ENCODE results near the gene SH3TC1.

SH3TC1 gene

DNA sequence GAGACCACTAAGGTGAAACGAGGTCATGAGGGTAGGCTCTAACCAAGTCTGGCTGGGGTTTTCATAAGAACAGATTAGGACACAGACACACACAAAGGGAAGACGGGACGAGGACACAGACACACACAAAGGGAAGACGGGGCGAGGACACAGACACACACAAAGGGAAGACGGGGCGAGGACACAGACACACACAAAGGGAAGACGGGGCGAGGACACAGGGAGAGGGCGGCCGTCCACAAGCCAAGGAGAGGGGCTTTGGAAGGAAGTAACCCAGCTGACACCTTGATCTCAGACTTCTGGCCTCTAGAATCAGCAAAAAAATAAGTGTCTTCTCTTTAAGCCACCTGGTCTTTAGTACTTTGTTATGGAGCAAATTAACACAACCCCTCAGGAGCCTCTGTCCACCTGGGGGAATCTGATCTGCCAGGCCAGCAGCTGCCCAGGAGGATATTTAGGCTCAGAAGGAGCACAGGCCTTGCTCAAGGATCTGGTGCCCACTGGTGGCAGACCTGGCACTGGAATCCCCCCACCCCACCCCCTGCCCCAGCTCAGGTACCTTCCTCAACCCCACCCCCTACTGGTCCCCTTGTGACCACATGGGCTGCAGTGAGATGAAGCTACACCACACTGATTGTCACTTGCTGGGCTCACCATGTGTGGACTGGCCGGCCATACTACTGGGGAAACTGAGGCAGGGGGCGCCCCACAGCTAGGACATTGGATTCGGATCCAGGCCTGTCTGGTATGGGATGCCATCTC, 43.2 kb upstream of the SH3TC1 start:
- Histone ChIP-seq H3K36me3 (ENCODE audit: control insufficient read depth, insufficient read depth, low read length) (no peaks in the 10 kb centered on the region), H3K27me3 (ENCODE audit: control insufficient read depth, insufficient read depth, low read length) (no peaks in the 10 kb centered on the region), H2AFZ (no peak overlapping the region), H3K4me2 (ENCODE audit: low read length) (no peak overlapping the region), H3K4me3 (ENCODE audit: low read depth, low read length) (no peak overlapping the region), H3K4me1 (no peaks in the 10 kb centered on the region), H3K9me3 (ENCODE audit: control insufficient read depth, low read length) (no peaks in the 10 kb centered on the region), H3K27ac (no peak overlapping the region), H3K9ac (no peak overlapping the region), H3K79me2 (no peaks in the 10 kb centered on the region)
- no peak for TF ChIP-seq CTCF (IDR thresholded peaks at IDR 0.05)

DNA sequence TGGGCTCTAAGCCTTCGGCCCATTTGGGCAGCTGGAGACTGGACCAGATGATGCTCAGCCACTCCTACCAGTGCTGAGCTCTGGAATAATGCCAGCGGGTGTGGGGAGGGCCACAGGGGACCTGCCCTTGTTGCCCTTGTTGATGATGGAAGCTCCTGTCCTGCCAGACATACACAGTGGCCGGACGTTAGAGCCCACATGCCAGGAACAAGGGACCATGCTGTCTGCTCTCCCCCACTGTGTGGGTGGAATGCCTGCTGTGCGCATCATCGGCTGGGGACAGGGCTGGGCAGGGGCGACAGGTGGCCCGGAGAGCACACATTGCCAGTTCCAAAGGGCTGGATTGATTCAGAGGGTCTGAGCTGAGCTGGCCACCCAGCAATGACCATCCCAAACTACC, 42.5 kb upstream of the SH3TC1 start:
- Histone ChIP-seq H3K9me3 (ENCODE audit: control insufficient read depth, low read length) (no peaks in the 10 kb centered on the region), H3K27ac (no peak overlapping the region), H3K4me3 (ENCODE audit: low read depth, low read length) (no peak overlapping the region), H3K27me3 (ENCODE audit: control insufficient read depth, insufficient read depth, low read length) (no peaks in the 10 kb centered on the region), H3K36me3 (ENCODE audit: control insufficient read depth, insufficient read depth, low read length) (no peaks in the 10 kb centered on the region), H3K9ac (no peak overlapping the region), H3K4me2 (ENCODE audit: low read length) (no peak overlapping the region), H3K4me1 (no peaks in the 10 kb centered on the region), H3K79me2 (no peaks in the 10 kb centered on the region), H2AFZ (no peak overlapping the region)
- TF ChIP-seq CTCF (IDR thresholded peaks at IDR 0.05) = no peak

DNA sequence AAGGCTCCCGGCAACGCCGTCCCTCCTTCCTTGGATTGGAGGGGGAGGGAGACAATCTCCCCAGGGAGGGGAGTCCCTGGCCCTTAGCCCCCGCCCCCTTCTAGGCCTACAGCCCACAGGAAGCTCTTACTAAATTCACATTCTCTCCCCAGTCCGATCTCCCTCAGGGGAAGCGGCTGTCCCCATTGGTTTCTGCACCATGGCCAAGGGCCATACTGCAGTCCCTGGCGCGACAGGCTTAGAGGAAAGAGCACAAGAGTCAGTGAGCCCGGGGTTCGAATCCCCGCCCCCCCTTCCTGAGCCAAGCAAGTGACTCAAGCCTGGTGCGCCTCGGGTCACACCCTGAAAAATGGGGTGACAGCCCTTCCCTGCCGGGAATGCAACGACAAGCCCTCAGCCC, 41.6 kb upstream of the SH3TC1 start:
- Histone ChIP-seq H3K36me3 (ENCODE audit: control insufficient read depth, insufficient read depth, low read length) (no peaks in the 10 kb centered on the region), H3K9me3 (ENCODE audit: control insufficient read depth, low read length) (no peaks in the 10 kb centered on the region), H3K4me2 (ENCODE audit: low read length) (peak overlapping the region; percentile 64), H3K27ac (no peak overlapping the region), H3K9ac (no peak overlapping the region), H2AFZ (no peak overlapping the region), H3K79me2 (no peaks in the 10 kb centered on the region), H3K4me1 (no peaks in the 10 kb centered on the region), H3K27me3 (ENCODE audit: control insufficient read depth, insufficient read depth, low read length) (no peaks in the 10 kb centered on the region), H3K4me3 (ENCODE audit: low read depth, low read length) (peak overlapping the region; percentile 56)
- no peak for TF ChIP-seq CTCF (IDR thresholded peaks at IDR 0.05)

- H3K4me1 ChIP-seq = no peaks in the 10 kb centered on the region
- H3K4me3 ChIP-seq (ENCODE audit: low read depth, low read length) = peak overlapping the region; percentile 56
- no peak overlapping the region for H3K9ac ChIP-seq
- H3K79me2 ChIP-seq = no peaks in the 10 kb centered on the region
- H2AFZ ChIP-seq = peak overlapping the region; percentile 82
- H3K27ac ChIP-seq = no peak overlapping the region
- no peaks in the 10 kb centered on the region for H3K27me3 ChIP-seq (ENCODE audit: control insufficient read depth, insufficient read depth, low read length)
- peak overlapping the region; percentile 64 for H3K4me2 ChIP-seq (ENCODE audit: low read length)
- H3K9me3 ChIP-seq (ENCODE audit: control insufficient read depth, low read length) = no peaks in the 10 kb centered on the region
- H3K36me3 ChIP-seq (ENCODE audit: control insufficient read depth, insufficient read depth, low read length) = no peaks in the 10 kb centered on the region
- TF ChIP-seq CTCF (IDR thresholded peaks at IDR 0.05) = no peak
Observed at GRCh38 chr4:8157944-8158709, 41.0 kb upstream of the SH3TC1 start.
